Vagina (tissue), 2 donors: ENCODE data around the gene S100A10. TPM values are rescaled to one million over a fixed set of nuclear protein-coding genes. Genes with fewer than 3 reads are reported as not detected.

Source experiments
- DNase-seq, 2 donors: peaks; one replicate each; pipeline ENCODE4 v3.0.0-alpha.2; 2017; ENCODE audit errors: extremely low spot score in 2 of 2
- H3K27ac ChIP-seq: fragments of 200-600 bp; sonication (generic); one replicate; pipeline ENCODE4 v1.5.1; 2019
- H3K27me3 ChIP-seq: fragments of 200-600 bp; sonication (generic); one replicate; pipeline ENCODE4 v1.5.1; 2019
- H3K36me3 ChIP-seq, 2 donors: fragments of 200-600 bp; sonication (generic); one replicate each; pipeline ENCODE4 v1.5.1; 2017 to 2019
- H3K4me1 ChIP-seq: fragments of 200-600 bp; sonication (generic); one replicate; pipeline ENCODE4 v1.5.1; 2019
- H3K4me3 ChIP-seq, 2 donors: fragments of 200-600 bp; sonication (generic); 1 replicate in 1 of 2; 2 replicates in 1 of 2; pipeline ENCODE4 v1.5.1; 2016 to 2019
- H3K9me3 ChIP-seq: fragments of 200-600 bp; sonication (generic); one replicate; pipeline ENCODE4 v1.5.1; 2019
- CTCF ChIP-seq, 3 experiments: fragments of 450-650 bp in 2 of 3; fragments of 200-600 bp in 1 of 3; sonication (generic) in 1 of 3; IDR thresholded peaks; one replicate each; pipeline ENCODE4 v1.5.1; 2017 to 2019; ENCODE audit warnings: antibody characterized with exemption in 3 of 3, mild to moderate bottlenecking in 2 of 3, moderate library complexity in 2 of 3
- POLR2A ChIP-seq, 2 donors: fragments of 450-650 bp; IDR thresholded peaks; one replicate each; pipeline ENCODE4 v1.6.1; 2017; ENCODE audit warnings: antibody characterized with exemption in 2 of 2, mild to moderate bottlenecking in 2 of 2, moderate library complexity in 2 of 2
- POLR2AphosphoS5 ChIP-seq, 2 donors: sonication (generic); formaldehyde crosslinking; IDR thresholded peaks; one replicate each; pipeline ENCODE4 v1.9.0; 2017; ENCODE audit warnings: antibody characterized with exemption in 2 of 2, mild to moderate bottlenecking in 2 of 2, low read depth in 1 of 2; ENCODE audit not compliant: insufficient read depth in 1 of 2
- intact Hi-C: fragments of 100-400 bp; cut with DNase I; formaldehyde crosslinking; loops from one replicate; pipeline ENCODE4 v1.15.1; 2023
- total RNA-seq: library from RNA; depleted of rRNA; stranded (reverse); fragments of >200 nt; gene quantifications from one replicate; pipeline ENCODE4 v1.2.3, GENCODE V29; 2016

S100A10 gene
- total RNA-seq, 1 donor from 2014 or later, result 176 TPM

- DNase-seq, result peak in 1 of 2 donors; percentile 96
- H3K4me3 ChIP-seq, result peak overlapping the region; percentile 83 to 98
- intact Hi-C loops, result no loop called here
- H3K27ac ChIP-seq, result peak overlapping the region; percentile 97
- H3K27me3 ChIP-seq, result no peaks in the 10 kb centered on the region
- peaks cover 68% of the 10 kb centered on the region for H3K4me1 ChIP-seq
- no peaks in the 10 kb centered on the region for H3K9me3 ChIP-seq
- H3K36me3 ChIP-seq, result no peaks in the 10 kb centered on the region
- TF ChIP-seq POLR2AphosphoS5 (IDR thresholded peaks at IDR 0.05; ENCODE audit: insufficient read depth in 1 of 2, low read depth in 1 of 2), result peak; percentile 60 to 88
- no peak for TF ChIP-seq CTCF (IDR thresholded peaks at IDR 0.05)
- peak in 1 of 2 donors; percentile 61 for TF ChIP-seq POLR2A (IDR thresholded peaks at IDR 0.05)
Measured at GRCh38 chr1:151992303-151993083, 1.2 kb downstream of the S100A10 start.

GRCh38 chr1:151991663-151992302 lies 1.9 kb downstream of the S100A10 start:
- Histone ChIP-seq H3K27me3 (no peaks in the 10 kb centered on the region), H3K4me1 (peaks cover 74% of the 10 kb centered on the region), H3K4me3 (peak overlapping the region; percentile 83 to 98), H3K36me3 (peaks cover 0 to under 1% of the 10 kb centered on the region in 2 donors), H3K9me3 (no peaks in the 10 kb centered on the region), H3K27ac (peak overlapping the region; percentile 97)
- TF ChIP-seq CTCF (IDR thresholded peaks at IDR 0.05) (no peak), POLR2AphosphoS5 (IDR thresholded peaks at IDR 0.05; ENCODE audit: insufficient read depth in 1 of 2, low read depth in 1 of 2) (no peak), POLR2A (IDR thresholded peaks at IDR 0.05) (no peak)
- DNase-seq, result no peak
- intact Hi-C loops, result no loop called here

GRCh38 chr1:151990856-151991198 lies 2.8 kb downstream of the S100A10 start:
- intact Hi-C loops, result no loop called here
- no peak for DNase-seq
- peaks cover 84% of the 10 kb centered on the region for H3K4me1 ChIP-seq
- TF ChIP-seq CTCF (IDR thresholded peaks at IDR 0.05) (no peak), POLR2AphosphoS5 (IDR thresholded peaks at IDR 0.05; ENCODE audit: insufficient read depth in 1 of 2, low read depth in 1 of 2) (no peak), POLR2A (IDR thresholded peaks at IDR 0.05) (no peak)
- H3K27ac ChIP-seq, result peak overlapping the region; percentile 97
- peak overlapping the region; percentile 83 to 98 for H3K4me3 ChIP-seq
- H3K9me3 ChIP-seq, result no peaks in the 10 kb centered on the region
- peaks cover 0 to 7% of the 10 kb centered on the region in 2 donors for H3K36me3 ChIP-seq
- H3K27me3 ChIP-seq, result no peaks in the 10 kb centered on the region

- Histone ChIP-seq H3K9me3 (no peaks in the 10 kb centered on the region), H3K4me1 (peaks cover 89% of the 10 kb centered on the region), H3K4me3 (peak overlapping the region; percentile 83 to 98), H3K27me3 (no peaks in the 10 kb centered on the region), H3K36me3 (peaks cover 0 to 13% of the 10 kb centered on the region in 2 donors), H3K27ac (peak overlapping the region; percentile 97)
- TF ChIP-seq CTCF (IDR thresholded peaks at IDR 0.05) (no peak), POLR2A (IDR thresholded peaks at IDR 0.05) (no peak), POLR2AphosphoS5 (IDR thresholded peaks at IDR 0.05; ENCODE audit: insufficient read depth in 1 of 2, low read depth in 1 of 2) (no peak)
- intact Hi-C loops, result no loop called here
- no peak for DNase-seq
Measured at GRCh38 chr1:151990058-151990855, 3.4 kb downstream of the S100A10 start.
